ENCODE data around the gene ZNF283.
A peak's percentile ranks its signal among the peaks of the same experiment; 100 is the strongest.
"Not testable (repeated sequence)": the region's sequence is repeated elsewhere in the genome, so short reads cannot be mapped to it uniquely, and the experiment has no call there.

Gene ZNF283

DNA sequence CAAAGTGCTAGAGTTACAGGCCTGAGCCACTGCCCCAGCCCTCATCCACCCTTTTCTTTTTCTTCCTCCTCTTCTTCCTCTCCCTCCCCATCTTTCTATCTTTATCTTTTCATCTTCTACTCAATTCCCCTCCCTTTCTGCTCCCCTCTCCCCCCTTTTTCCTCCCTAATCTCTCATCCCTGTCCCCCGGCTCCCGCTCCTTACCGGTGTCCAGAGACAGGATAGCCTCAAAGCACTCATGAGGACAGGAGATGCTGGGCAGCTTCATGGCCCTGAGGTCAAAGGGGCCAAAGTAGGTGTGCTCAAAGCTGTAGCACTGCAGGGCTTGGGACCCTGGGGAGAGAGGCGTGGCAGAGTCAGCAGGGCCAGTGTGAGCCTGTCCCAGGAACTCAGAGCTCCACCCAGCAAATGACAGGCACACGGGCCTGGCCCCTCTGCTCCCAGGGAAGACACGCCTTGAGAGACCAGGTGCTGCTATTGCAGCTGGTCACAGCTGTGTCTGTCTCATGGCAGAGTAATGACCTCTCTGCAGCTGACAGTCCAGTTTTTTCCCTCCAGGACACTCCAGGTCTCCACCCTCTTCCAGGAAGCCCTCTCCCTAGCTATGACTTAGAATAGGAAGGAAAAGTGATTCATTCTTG, 27.5 kb upstream of the ZNF283 start:
- peak; percentile 13 for DNase-seq (ENCODE audit: low spot score)

DNA sequence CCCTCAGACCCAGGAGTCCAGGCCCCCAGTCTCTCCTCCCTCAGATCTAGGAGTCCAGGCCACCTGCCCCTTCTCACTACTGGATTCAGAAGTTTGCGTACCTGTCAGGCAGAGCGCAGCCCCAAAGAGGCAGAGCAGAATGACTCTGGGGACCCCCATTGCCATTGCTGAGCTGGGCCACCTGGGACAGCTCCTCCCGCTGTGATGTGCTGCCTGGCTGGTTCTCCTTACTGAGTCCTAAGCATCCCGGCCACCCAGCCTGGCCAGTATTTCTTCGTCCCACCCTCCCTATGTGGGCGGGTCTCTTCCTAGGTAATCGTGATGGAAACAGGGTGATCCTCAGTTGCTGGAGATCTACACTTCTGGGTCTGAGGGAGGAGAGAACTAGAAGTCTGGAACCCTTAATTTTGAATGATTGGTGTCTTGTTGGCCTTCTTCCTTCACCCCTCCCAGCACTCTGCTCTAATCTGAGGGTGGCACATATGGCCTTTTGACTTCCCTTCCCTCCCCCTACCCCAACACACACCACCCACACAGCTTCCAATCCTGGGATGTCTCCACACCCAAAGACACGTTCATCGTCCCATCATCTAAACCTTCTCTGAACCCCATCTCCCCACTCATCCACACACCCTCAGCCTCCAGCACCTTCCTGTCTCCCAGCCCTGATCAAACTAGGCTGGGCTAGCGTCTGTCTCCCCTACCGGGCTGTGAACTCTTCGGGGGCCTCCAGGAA, 24.7 kb upstream of the ZNF283 start, which contains the start of gene LYPD5:
Gene LYPD5, minus strand, starts transcription at position 232 of the 736 bp plus-strand sequence. Its CDS starts 67 bp downstream, at position 165.
- DNase-seq (ENCODE audit: low spot score): no peak

DNA sequence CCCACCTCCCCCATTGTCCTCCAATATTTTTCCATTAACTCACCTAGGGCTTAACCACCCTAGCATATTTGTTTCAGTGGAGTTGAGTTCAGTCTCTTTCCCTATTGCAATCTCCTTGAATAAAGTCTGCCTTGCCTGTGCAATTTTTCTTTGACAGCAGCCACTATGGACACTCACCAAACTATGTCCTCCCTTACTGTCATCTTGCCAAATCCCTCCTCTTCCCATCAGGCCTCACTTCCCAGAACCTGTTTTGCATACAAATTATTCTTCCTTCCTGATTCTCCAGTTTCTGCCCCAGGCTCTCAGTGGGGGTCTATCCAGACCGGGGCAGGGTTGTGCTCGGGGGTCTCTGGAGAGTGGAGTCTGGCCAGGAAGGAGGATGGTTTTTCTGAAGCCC, 22.7 kb upstream of the ZNF283 start:
- no peak for DNase-seq (ENCODE audit: low spot score)

DNA sequence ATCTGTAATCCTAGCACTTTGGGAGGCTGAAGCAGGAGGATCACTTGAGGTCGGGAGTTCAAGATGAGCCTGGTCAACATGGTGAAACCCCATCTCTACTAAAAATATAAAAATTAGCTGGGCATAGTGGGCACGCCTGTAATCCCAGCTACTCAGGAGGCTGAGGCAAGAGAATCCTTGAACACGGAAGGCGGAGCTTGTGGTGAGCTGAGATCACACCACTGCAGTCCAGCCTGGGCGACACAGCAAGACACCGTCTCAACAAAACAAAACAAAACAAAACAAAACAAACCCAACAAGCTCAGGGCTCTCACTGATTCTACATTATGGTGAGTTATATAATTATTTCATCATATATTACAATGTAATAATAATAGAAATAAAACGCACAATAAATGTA, 20.7 kb upstream of the ZNF283 start:
- DNase-seq (ENCODE audit: low spot score): not testable (repeated sequence)

DNA sequence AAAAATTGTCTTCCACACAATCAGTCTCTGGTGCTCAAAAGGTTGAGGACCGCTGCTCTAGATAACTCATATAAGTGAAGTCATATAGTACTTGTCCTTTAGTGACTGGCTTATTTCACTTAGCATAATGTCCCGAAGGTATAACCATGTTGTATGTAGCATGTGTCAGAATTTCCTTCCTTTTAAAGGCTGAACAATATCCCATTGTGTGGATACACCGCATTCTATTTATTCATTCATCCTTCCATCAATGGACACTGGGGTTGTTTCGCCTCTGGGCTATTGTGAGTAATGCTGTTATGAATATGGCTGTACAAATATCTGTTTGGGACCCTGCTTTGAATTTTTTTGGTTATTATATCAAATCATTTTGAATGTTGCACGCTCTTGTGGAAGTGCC, 20.3 kb upstream of the ZNF283 start:
- no peak for DNase-seq (ENCODE audit: low spot score)

DNA sequence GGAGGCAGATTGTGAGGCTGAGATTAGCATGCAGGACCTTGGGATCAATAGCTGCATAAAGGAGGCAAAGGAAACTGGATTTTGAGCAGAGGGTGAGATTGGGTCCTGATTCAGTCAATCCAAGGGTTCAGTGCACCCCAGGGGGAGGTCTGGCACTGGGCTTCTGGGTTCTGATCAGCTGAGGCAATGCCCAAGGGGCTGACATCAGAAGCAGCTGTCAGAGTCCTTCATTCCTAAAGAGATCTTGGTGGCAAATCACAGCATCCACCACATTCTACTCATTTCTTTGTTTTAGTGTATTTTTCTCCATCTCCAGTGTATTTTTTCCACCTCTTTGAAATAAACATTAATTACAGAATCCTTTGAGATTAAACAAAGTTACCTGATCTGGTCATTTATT, 19.5 kb upstream of the ZNF283 start:
- DNase-seq (ENCODE audit: low spot score): no peak

DNA sequence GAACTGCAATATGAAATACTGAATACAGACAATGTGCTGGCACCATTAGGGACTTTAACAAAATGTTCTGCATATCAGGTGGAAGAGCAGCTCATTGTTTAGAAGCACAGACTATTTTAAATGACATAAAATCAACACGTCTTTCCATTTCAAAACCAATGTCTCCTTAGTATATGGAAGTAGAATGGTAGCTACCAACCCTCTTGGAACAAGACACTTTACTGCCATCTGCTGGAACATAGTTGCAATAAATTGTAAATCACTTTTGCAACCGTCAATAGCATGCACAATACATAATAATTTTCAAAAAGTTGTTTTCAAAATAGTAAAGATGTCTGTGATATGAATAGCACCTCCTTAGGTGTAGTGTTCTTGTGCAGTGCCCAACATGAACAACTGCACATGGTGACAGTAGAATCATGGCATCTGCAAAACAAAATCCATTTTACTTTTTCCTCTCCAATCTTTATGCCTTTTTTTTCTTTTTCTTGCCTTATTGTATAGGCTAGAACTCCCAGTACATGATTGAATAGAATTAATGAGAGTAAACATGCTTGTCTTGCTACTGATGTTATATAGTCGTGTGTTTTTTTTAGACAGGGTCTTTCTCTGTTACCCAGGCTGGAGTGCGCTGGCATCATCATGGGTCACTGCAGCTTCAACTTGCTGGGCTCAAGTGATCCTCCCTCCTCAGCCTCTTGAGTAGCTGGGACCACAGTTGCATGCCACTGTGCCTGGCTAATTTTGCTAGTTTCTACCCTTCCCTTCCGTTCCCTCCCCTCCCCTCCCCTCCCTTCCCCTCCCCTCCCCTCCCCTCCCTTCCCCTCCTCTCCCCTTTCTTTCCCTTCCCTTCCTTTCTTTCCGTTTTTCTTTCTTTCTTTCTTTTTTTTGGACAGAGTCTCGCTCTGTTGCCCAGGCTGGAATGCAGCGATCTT, 17.1 kb upstream of the ZNF283 start:
- peak; percentile 66 for DNase-seq (ENCODE audit: low spot score)

DNA sequence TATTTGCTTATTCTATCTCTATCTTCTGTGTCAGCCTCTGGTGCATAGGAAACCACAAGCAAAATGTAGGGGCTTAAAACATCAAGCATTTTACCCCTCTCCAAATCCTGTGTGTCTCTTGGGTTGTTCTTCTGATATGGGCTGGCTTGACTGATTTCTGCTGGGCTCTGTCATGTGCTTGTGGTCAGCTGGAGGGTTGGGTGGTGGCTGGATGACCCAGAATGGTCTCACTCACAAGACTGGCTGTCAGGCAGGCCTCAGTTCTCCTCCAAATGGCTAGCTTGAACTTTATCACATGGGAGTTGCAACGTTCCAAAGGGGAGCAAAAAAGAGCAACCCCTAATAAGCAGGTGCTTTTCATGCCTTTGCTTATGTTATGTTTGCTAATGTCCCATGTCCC, 15.3 kb upstream of the ZNF283 start:
- no peak for DNase-seq (ENCODE audit: low spot score)

DNA sequence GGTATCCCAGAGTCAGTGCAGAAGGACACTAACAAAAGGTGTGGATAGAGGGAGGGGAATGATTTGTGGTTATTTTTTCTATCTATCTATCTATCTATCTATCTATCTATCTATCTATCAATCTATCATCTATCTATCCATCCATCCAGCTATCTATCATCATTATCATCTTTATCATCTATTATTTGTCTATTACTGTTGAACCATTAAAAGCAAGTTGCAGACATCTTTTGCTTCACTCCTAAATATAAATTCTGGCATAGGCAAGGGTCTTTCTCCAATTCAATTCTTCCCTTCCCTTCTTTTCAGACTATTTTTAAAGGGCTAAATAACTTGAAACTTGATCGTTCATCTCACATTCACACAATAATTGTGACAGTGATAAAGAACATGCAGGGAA, 14.9 kb upstream of the ZNF283 start:
- DNase-seq (ENCODE audit: low spot score): no peak

DNA sequence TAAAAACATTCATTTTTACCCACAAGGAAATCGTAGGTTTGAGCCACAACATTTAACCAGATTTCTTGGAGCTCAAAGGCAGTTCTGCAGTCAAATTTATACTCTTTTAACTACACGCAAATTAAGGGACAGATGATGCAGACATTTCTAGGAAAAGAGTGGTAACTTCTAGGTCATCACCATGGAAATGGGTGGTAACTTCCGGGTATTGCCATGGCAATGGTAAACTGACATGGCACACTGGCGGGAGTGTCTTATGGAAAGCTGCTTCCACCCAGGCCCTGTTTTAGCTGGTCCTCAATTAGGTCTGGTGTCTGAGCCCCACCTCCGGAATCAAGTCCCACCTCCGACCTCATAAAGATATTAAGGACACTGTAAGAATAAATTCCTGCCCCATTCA, 14.4 kb upstream of the ZNF283 start:
- no peak for DNase-seq (ENCODE audit: low spot score)

DNA sequence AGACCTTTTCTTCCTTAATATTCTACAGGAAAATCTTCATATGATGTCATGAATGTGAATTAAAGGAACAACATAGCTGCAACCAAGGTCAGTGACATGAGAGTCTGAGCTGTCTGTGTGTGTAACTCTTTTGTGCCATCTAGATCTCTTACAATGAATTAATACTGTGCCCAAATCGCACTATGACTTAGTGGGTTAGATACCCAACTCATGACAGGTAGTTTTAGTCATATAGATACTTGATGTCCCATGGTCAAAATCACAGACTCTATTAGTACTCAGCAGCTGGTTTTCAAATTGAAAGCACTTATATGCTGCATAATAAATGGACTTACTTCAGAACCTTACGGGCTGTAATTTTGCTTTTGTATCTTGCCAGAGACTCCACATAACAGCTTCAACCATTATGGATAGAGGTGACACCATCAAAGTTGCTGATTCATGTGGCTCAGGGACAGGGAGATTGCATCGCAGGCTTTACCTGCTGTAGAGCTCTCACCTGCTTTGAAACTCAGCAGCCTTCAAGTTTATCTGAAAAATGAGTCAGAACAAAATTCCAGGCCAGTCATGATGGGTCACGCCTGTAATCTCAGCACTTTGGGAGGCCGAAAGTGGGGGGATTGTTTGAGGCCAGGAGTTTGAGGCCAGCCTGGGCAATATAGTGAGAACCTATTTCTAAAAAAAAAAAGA, 12.3 kb upstream of the ZNF283 start:
- DNase-seq (ENCODE audit: low spot score): peak; percentile 25

DNA sequence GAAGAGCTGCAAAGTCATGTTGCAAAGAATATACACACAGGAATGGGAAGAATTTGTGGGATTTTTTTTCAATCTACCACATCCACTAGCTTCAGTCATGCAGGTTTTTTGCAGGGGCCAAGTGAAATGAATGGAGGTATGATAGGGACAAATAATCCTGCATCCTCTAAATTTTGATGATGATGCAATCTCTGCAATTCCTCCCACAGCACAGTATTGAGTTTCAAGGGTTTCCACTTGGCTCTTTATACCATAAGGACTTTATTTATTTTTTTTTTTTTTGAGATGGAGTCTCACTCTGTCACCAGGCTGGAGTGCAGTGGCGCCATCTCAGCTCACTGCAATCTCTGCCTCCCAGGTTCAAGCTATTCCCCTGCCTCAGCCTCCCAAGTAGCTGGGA, 9.7 kb upstream of the ZNF283 start:
- DNase-seq (ENCODE audit: low spot score): not testable (repeated sequence)

DNA sequence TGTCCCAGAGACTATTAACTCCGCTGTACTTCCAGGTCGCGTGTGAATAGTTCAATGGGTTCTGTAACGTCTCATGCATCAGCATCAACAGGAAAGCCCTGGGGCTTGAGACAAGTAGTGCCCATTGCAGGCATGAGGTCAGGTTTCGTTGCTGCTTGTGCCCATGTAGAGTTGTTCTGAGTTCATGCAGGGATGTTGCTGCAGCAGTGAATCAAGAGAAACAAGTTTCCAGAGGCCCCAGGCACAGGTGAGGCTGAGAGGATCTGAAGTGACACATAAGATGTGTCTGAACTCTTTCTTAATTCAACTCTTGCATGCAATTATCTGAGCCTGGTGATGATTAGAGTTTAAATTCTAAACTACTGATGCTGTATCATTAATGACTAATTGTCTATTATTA, 8.6 kb upstream of the ZNF283 start:
- DNase-seq (ENCODE audit: low spot score): no peak

DNA sequence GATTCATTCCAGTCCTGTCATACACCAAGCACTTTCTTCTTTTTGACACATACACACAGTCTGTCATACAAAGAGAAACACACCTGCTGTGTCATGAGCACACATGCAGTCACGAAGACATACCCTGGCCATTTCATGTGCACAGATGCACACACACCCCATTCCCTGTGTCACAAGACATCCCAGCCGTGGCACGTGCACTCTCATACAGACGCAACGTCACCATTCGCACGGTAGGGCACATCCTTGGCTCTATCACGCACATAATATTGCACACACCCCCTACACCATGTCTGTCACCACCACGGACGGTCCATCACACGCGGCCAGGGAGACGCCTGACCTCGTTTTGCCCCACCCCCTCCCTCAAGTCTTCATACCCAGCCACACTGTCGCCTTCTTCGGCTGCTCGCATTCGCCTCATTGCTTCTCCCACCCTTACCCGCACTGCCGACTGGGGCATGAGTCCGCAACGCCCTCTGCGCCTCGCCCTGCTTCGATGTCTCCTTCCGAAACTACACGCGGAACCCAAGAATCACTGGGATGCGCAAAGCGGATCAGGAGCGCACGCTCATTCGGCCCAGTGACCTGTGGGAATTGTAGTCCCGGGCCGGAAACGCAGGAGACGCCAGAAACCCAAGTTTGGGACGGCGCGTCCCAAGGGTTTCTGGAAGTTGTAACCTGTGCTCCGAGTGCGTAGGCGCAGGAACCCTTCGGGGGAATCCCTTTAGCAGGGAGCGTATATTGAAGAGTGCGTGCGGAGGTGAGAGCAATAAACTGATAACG, 6.8 kb upstream of the ZNF283 start:
- DNase-seq (ENCODE audit: low spot score): peak; percentile 22

DNA sequence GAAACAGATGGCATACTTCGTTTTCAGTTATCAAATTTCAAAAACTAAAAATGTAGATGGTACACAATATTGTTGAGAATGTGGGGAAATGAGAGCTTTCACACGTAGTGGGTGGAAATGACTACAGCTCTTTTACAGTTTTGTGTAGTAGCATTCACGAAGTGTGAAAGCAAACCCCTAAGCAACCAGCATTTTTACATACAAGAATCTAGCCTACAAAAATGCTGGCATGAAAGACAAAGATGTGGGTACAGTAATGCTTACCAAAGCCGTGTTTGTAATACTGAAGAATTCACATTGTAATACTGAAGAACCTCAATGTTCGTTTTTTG, 6.3 kb upstream of the ZNF283 start:
- no peak for DNase-seq (ENCODE audit: low spot score)

DNA sequence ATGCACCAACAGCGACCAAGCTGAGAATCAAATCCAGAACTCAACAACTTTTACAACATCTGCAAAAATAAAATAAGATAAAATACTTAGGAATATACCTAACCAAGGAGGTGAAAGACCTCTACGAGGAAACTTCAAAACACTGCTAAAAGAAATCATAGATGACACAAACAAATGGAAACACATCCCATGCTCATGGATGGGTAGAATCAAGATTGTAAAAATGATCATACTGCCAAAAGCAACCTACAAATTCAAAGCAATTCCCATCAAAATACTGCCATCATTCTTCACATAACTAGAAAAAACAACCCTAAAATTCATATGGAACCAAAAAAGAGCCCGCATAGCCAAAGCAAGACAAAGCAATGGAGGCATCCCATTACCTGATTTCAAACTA, 3.3 kb upstream of the ZNF283 start:
- not testable (repeated sequence) for DNase-seq (ENCODE audit: low spot score)

DNA sequence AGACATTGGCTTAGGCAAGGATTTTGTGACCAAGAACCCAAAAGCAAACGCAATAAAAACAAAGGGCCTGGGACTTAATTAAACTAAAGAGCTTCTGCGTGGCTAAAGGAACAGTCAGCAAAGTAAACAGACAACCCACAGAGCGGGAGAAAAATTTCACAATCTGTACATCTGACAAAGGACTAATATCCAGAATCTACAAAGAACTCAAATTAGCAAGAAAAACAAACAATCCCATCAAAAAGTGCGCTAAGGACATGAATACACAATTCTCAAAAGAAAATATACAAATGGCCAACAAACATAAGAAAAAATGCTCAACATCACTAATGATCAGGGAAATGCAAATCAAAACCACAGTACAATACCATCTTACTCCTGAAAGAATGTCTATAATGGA, 2.5 kb upstream of the ZNF283 start:
- DNase-seq (ENCODE audit: low spot score): not testable (repeated sequence)

DNA sequence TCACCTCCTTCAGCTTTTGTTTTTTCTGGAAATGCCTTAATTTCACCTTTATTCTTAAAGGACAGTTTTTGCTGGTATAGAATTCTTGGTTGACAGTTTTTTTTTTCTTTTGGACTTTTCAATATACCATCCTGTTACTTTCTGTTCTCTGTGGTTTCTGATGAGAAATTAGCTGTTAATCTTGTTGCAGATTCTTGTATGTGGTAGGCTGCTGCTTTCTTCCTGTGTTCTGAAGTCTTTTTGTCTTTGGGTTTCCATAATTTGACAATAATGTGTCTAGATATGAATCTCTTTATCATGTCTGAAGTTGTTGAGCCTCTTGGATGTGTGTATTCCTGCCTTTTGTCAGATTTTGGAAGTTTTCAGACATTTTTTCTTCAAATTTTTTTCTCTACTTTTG, 12.0 kb downstream of the ZNF283 start:
- no peak for DNase-seq (ENCODE audit: low spot score)

DNA sequence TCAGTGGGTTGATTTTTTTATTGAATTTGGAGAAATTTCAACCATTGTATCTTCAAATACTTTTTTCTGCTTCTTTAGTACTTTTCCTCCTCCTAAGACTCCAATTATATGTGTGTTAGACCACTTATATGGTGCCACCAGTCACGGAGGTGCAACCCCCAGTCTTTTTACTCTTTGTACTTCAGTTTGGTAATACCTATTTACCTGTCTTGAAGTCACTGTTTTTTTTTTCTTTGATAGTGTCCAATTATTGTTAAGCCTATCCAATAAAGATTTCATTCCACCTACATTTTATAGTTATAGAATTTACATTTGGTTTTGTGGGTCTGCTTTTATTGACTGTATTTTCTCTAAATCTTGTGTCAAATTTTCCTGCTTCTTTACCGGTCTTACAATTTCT, 14.9 kb downstream of the ZNF283 start:
- DNase-seq (ENCODE audit: low spot score): no peak

DNA sequence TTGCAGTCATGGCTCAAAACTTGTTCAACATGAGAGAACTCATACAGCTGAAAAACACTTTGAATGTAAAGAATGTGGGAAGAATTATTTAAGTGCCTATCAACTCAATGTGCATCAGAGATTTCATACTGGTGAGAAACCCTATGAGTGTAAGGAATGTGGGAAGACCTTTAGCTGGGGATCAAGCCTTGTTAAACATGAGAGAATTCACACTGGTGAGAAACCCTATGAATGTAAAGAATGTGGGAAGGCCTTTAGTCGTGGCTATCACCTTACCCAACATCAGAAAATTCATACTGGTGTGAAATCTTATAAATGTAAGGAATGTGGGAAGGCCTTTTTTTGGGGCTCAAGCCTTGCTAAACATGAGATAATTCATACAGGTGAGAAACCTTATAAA, 20.1 kb downstream of the ZNF283 start:
- DNase-seq (ENCODE audit: low spot score): no peak

DNA sequence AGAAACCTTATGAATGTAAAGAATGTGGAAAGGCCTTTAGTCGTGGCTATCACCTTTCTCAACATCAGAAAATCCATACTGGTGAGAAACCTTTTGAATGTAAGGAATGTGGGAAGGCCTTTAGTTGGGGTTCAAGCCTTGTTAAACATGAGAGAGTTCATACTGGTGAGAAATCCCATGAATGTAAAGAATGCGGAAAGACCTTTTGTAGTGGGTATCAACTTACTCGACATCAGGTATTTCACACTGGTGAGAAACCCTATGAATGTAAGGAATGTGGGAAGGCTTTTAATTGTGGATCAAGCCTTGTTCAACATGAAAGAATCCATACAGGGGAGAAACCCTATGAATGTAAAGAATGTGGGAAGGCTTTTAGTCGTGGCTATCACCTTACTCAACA, 20.8 kb downstream of the ZNF283 start:
- no peak for DNase-seq (ENCODE audit: low spot score)

All from kidney tubule cell (primary cell).